GM19351 (cell line): ENCODE data around the gene CCDC43.
"Not testable (repeated sequence)": the region's sequence is repeated elsewhere in the genome, so short reads cannot be mapped to it uniquely, and the experiment has no call there.

Experiments used
- ATAC-seq: cut with Tn5 transposase; IDR thresholded peaks from one replicate; pipeline ENCODE4 v1.9.1; 2021; ENCODE audit warnings: mild to moderate bottlenecking, moderate library complexity; ENCODE audit not compliant: unreplicated experiment

The CCDC43 gene

GRCh38 chr17:44689477-44690217 is at the start of gene CCDC43:
TSS of gene CCDC43 (minus strand) at chr17:44689776. CDS start at chr17:44689753, 23 bp downstream.
- peak; percentile 75 for ATAC-seq

- ATAC-seq, result no peak
Observed at GRCh38 chr17:44738214-44738906, 48.8 kb upstream of the CCDC43 start.

- ATAC-seq, result no peak
Observed at GRCh38 chr17:44736551-44737240, 47.1 kb upstream of the CCDC43 start.

GRCh38 chr17:44734272-44734671 is 44.7 kb upstream of the CCDC43 start:
- no peak for ATAC-seq

- ATAC-seq, result no peak
Observed at GRCh38 chr17:44733753-44734152, 44.2 kb upstream of the CCDC43 start.

GRCh38 chr17:44726121-44726520 is 36.5 kb upstream of the CCDC43 start:
- ATAC-seq, result not testable (repeated sequence)

- no peak for ATAC-seq
Observed at GRCh38 chr17:44722254-44722653, 32.7 kb upstream of the CCDC43 start.

- ATAC-seq, result no peak
Observed at GRCh38 chr17:44719444-44719843, 29.9 kb upstream of the CCDC43 start.

- no peak for ATAC-seq
Observed at GRCh38 chr17:44708401-44709263, 19.1 kb upstream of the CCDC43 start, which contains the start of gene DBF4B. TSS of gene DBF4B (plus strand) at chr17:44708665. CDS start at chr17:44708821, 156 bp downstream.

GRCh38 chr17:44707755-44708400 is 18.3 kb upstream of the CCDC43 start:
- no peak for ATAC-seq

GRCh38 chr17:44700288-44700687 is 10.7 kb upstream of the CCDC43 start:
- ATAC-seq, result not testable (repeated sequence)

GRCh38 chr17:44693609-44694008 is 4.0 kb upstream of the CCDC43 start:
- ATAC-seq, result no peak

- not testable (repeated sequence) for ATAC-seq
Observed at GRCh38 chr17:44690746-44691306, 1.2 kb upstream of the CCDC43 start.

- no peak for ATAC-seq
Observed at GRCh38 chr17:44688675-44689476, 700 bp downstream of the CCDC43 start.

GRCh38 chr17:44688200-44688599 is 1.4 kb downstream of the CCDC43 start:
- ATAC-seq, result no peak

GRCh38 chr17:44687756-44688155 is 1.8 kb downstream of the CCDC43 start:
- no peak for ATAC-seq

- ATAC-seq, result not testable (repeated sequence)
Observed at GRCh38 chr17:44683303-44683702, 6.3 kb downstream of the CCDC43 start.

- ATAC-seq, result no peak
Observed at GRCh38 chr17:44677136-44677535, 12.4 kb downstream of the CCDC43 start.

- no peak for ATAC-seq
Observed at GRCh38 chr17:44673893-44674292, 15.7 kb downstream of the CCDC43 start.
